ENCODE measurements around the gene CENPE. TPM values are rescaled to one million over a fixed set of nuclear protein-coding genes. Genes with fewer than 3 reads are reported as not detected.

Gene CENPE
- total RNA-seq, 1 donor from 2014 or later = not detected

Other genes with a start within 250 kb of the CENPE start
- not detected for gene SLC9B1, start 178.6 kb downstream of the CENPE start, total RNA-seq
- gene SLC9B2, start 121.6 kb downstream of the CENPE start, total RNA-seq = 15.6 TPM
- gene BDH2, start 98.5 kb downstream of the CENPE start, total RNA-seq = 13.9 TPM